PFSK-1 (cell line): ENCODE measurements around the gene KCP.

Source experiments
- FOXP2 ChIP-seq: optimal IDR thresholded peaks from 2 replicates; pipeline ENCODE3; 2011; ENCODE audit warnings: borderline replicate concordance, control low read depth, inconsistent platforms; ENCODE audit not compliant: insufficient read depth; ENCODE audit errors: extremely low read length, extremely low read depth
- POLR2AphosphoS5 ChIP-seq: IDR thresholded peaks from 2 replicates; pipeline ENCODE4 v1.6.1; 2012; ENCODE audit warnings: low read depth, mild to moderate bottlenecking, control low read depth, low read length, moderate library complexity
- REST ChIP-seq, 2 experiments: IDR thresholded peaks; 2 replicates each; pipeline versions ENCODE4 v1.6.1 to v1.8.0; 2011 to 2012; ENCODE audit warnings: low read depth in 2 of 2, low read length in 2 of 2, control low read depth in 1 of 2, inconsistent platforms in 1 of 2, mild to moderate bottlenecking in 1 of 2, moderate library complexity in 1 of 2; ENCODE audit not compliant: insufficient read depth in 1 of 2
- SIN3A ChIP-seq: IDR thresholded peaks from 2 replicates; pipeline ENCODE4 v1.6.1; 2012; ENCODE audit warnings: mild to moderate bottlenecking, low read length, moderate library complexity, borderline replicate concordance; ENCODE audit not compliant: insufficient read depth
- TAF1 ChIP-seq: IDR thresholded peaks from 2 replicates; pipeline ENCODE4 v1.6.1; 2012; ENCODE audit warnings: low read length, control low read depth, borderline replicate concordance; ENCODE audit not compliant: insufficient read depth

The KCP gene

DNA sequence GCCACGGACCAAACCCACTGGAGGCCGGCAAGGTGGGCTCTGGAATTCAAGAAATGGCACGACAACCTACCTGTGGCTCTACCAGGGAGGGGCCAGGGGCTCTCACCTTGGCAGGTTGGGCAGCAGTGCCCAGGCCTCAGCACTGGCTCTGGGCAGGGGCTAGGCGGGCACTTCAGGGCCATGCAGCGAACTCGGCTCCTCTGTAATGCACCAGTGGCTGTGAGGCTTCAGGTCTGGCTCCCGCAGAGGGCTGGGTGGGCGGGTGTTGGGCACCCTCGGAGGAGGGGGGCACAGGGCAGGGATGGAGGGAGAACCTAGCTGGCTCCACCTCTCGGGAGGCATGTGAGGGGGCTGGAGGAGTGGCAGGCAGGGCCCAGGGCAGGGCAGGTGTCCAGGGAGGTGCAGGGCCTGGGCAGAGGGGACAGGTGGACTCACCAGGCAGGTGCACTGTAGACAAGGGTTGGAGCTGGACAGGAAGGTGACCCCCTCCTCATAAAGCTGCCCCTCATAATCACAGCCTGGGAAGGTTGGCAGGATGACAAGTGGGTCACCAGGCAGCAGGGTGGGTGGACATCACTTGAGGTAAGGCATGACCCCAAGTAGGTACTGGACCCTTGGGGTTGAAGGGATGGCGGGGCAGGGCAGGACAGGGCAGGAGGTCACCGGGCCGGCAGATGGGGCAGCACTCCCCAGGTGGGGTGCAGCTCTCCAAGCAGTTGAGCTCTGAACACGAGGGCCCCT is 6.7 kb downstream of the KCP start:
- TF ChIP-seq TAF1 (no peak), REST (IDR thresholded peaks at IDR 0.05; ENCODE audit: insufficient read depth in 1 of 2, low read depth in 2 of 2, low read length in 2 of 2) (no peak), SIN3A (no peak), FOXP2 (no peak), POLR2AphosphoS5 (no peak)

- TF ChIP-seq TAF1, result no peak
- TF ChIP-seq REST (IDR thresholded peaks at IDR 0.05; ENCODE audit: insufficient read depth in 1 of 2, low read depth in 2 of 2, low read length in 2 of 2), result no peak
- TF ChIP-seq FOXP2, result no peak
- no peak for TF ChIP-seq POLR2AphosphoS5
- no peak for TF ChIP-seq SIN3A
Measured at GRCh38 chr7:128902761-128903585, 7.5 kb downstream of the KCP start.

- TF ChIP-seq REST (IDR thresholded peaks at IDR 0.05; ENCODE audit: insufficient read depth in 1 of 2, low read depth in 2 of 2, low read length in 2 of 2) (no peak), TAF1 (no peak), FOXP2 (no peak), SIN3A (no peak), POLR2AphosphoS5 (no peak)
Measured at GRCh38 chr7:128900237-128900636, 10.3 kb downstream of the KCP start.

DNA sequence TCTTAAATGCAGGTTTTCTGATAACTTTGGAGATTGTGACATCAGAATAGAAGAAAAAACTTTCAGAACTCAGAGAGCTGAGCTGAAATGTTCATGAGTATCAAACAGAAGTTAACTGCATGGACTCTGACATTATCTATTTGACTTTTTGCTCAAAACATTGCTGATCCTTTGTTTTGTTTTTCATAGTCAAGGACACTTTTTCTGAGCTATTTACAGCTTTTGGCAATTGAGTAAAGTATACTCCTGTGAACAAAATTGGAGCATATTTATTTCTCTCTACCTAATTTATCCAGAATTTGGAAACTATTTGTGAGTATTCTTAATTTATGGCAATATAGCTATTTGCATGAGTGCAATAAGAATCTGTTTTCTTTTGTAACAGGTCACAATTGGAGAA is 11.1 kb downstream of the KCP start:
- TF ChIP-seq POLR2AphosphoS5, result no peak
- TF ChIP-seq FOXP2, result no peak
- TF ChIP-seq SIN3A, result no peak
- no peak for TF ChIP-seq REST (IDR thresholded peaks at IDR 0.05; ENCODE audit: insufficient read depth in 1 of 2, low read depth in 2 of 2, low read length in 2 of 2)
